SK-N-MC (cell line): ENCODE data around the gene TMEM161B.

ENCODE experiments used
- EZH2 ChIP-seq: fragments of 200-600 bp; sonication (generic); IDR thresholded peaks from one replicate; pipeline ENCODE4 v1.6.1; 2017; ENCODE audit warnings: antibody characterized with exemption
- POLR2AphosphoS5 ChIP-seq: IDR thresholded peaks from 2 replicates; pipeline ENCODE4 v1.6.1; 2012; ENCODE audit warnings: mild to moderate bottlenecking, low read depth, low read length, borderline replicate concordance

GRCh38 chr5:88235346-88235745 lies 33.3 kb downstream of the TMEM161B start:
- TF ChIP-seq POLR2AphosphoS5: no peak
- TF ChIP-seq EZH2: no peak
